Panc1 (cell line): ENCODE results near the gene R3HDM2. TPM values are rescaled to one million over a fixed set of nuclear protein-coding genes. Genes with fewer than 3 reads are reported as not detected.
"Not testable (repeated sequence)": the region's sequence is repeated elsewhere in the genome, so short reads cannot be mapped to it uniquely, and the experiment has no call there.

Source experiments
- ATAC-seq: fragments of 200-7000 bp; cut with Tn5 transposase; 2 replicates; pipeline ENCODE4 v1.9.1; 2020; ENCODE audit warnings: mild to moderate bottlenecking, moderate library complexity
- BruUV-seq: library from RNA; stranded (reverse); fragments of 400-500 nt; replicated peaks from 2 replicates; lab custom pipeline; 2021; lab: Mats Ljungman, UMichigan
- CTCF ChIA-PET: fragments of 300-600 bp; sonication (Branson Sonifier 250); formaldehyde crosslinking; loops from one replicate; lab custom pipeline; 2022; ENCODE audit warnings: antibody characterized with exemption; lab: Charles Lee
- POLR2A ChIA-PET: fragments of 300-600 bp; sonication (Branson Sonifier 250); formaldehyde crosslinking; loops from one replicate; lab custom pipeline; 2022; ENCODE audit warnings: antibody characterized with exemption; lab: Charles Lee
- DNase-seq: peaks from one replicate; pipeline ENCODE4 v3.0.0-alpha.2; 2010; ENCODE audit warnings: low read depth, low spot score
- H3K27ac ChIP-seq: 2 replicates; pipeline ENCODE4 v1.5.1; 2011; ENCODE audit warnings: mild to moderate bottlenecking, low read length, inconsistent platforms
- H3K27me3 ChIP-seq: fragments of 200-500 bp; sonication (Bioruptor generic); 2 replicates; pipeline ENCODE4 v1.6.0; 2014; ENCODE audit warnings: low read length, inconsistent platforms; ENCODE audit not compliant: control insufficient read depth, insufficient read depth
- H3K36me3 ChIP-seq: fragments of 200-500 bp; sonication (Bioruptor generic); 2 replicates; pipeline ENCODE4 v1.5.1; 2014; ENCODE audit warnings: inconsistent platforms, mild to moderate bottlenecking, low read length, moderate library complexity; ENCODE audit not compliant: control insufficient read depth, insufficient read depth
- H3K4me1 ChIP-seq: 2 replicates; pipeline ENCODE4 v1.5.1; 2011; ENCODE audit warnings: inconsistent platforms, mild to moderate bottlenecking, low read length, moderate library complexity; ENCODE audit not compliant: control insufficient read depth, insufficient read depth
- H3K4me3 ChIP-seq, 2 experiments: 2 replicates each; pipeline ENCODE4 v1.5.1; 2011 to 2012; ENCODE audit warnings: low read depth in 2 of 2, low read length in 2 of 2, mild to moderate bottlenecking in 2 of 2, inconsistent platforms in 1 of 2, moderate library complexity in 1 of 2
- H3K9me3 ChIP-seq: fragments of 200-500 bp; sonication (Bioruptor generic); 2 replicates; pipeline ENCODE4 v1.5.1; 2014; ENCODE audit warnings: low read depth, mild to moderate bottlenecking, inconsistent platforms, low read length, moderate library complexity; ENCODE audit not compliant: control insufficient read depth, insufficient read depth
- CTCF ChIP-seq: fragments of 450-650 bp; IDR thresholded peaks from 2 replicates; pipeline ENCODE4 v1.5.1; 2017; ENCODE audit warnings: mild to moderate bottlenecking
- POLR2AphosphoS5 ChIP-seq: IDR thresholded peaks from 2 replicates; pipeline ENCODE4 v1.6.1; 2012; ENCODE audit warnings: mild to moderate bottlenecking, low read depth, low read length, moderate library complexity
- SIN3A ChIP-seq: IDR thresholded peaks from 2 replicates; pipeline ENCODE4 v1.6.1; 2012; ENCODE audit warnings: low read depth, mild to moderate bottlenecking, low read length, moderate library complexity, borderline replicate concordance; ENCODE audit not compliant: insufficient read depth
- TCF7L2 ChIP-seq: IDR thresholded peaks from 2 replicates; pipeline ENCODE4 v1.6.1; 2011; ENCODE audit warnings: mild to moderate bottlenecking, low read depth, low read length, inconsistent platforms
- in situ Hi-C: cut with HindIII; loops from 2 replicates; pipeline ENCODE4 v1.10.0; 2016; ENCODE audit warnings: low sequenced_read_pairs, low pct_unique_long_range_greater_than_20kb
- intact Hi-C: fragments of 100-400 bp; cut with micrococcal nuclease; formaldehyde crosslinking; loops from one replicate; pipeline ENCODE4 v1.10.0; 2022; ENCODE audit not compliant: unreplicated experiment
- total RNA-seq: library from RNA; stranded (reverse); gene quantifications from one replicate; pipeline ENCODE4 v1.2.1, GENCODE V29; 2021; ENCODE audit not compliant: unreplicated experiment
- TF ChIP-seq, protein P1 (sequence below), 2 experiments: IDR thresholded peaks; 2 replicates each; pipeline ENCODE4 v1.6.1; 2011 to 2012; ENCODE audit warnings: low read depth in 2 of 2, control low read depth in 1 of 2, low read length in 1 of 2, mild to moderate bottlenecking in 1 of 2, moderate library complexity in 1 of 2; ENCODE audit not compliant: insufficient read depth in 1 of 2

The R3HDM2 gene
- total RNA-seq, 1 experiment from 2014 or later = 56.5 TPM

DNA sequence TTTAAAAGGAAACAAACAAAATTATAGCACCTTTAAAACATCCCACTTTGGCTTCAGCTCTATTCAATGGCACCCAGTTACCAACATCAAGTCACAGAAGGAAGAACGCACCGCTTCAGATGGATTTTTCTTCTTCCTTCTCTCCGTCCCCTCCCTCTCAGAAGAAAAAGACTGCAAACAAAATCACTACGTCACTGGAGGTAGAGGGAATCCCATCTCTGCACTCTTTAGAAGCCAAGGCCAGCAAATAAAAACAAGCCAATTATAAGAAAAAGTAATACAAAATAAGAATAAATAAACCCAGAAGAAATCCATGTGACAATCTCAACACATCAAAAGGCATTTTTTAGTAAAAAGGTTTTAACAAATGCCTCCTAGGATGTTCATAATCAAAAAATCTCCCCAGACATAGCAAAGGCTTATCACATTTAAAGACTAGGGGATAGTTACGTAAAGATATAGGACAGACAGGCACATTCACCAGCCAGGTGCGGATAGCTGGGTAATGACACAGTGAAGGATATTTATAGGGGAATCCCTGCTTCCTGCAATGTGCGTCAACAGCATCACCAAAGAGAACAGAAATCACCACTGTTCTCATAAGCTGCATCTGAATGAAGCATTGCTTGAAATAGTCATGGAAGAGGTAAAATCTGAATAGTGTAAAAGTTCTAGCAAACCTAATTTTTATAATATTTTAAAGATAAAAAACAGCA, 89.4 kb downstream of the R3HDM2 start:
- ATAC-seq (no peak), DNase-seq (no peak)
- Histone ChIP-seq H3K4me1 (0 out of 2 replicates have a peak, but pooled peaks cover 2% of the 10 kb centered on the region), H3K36me3 (no peaks in the 10 kb centered on the region), H3K4me3 (no peak overlapping the region), H3K27me3 (no peaks in the 10 kb centered on the region), H3K9me3 (no peaks in the 10 kb centered on the region), H3K27ac (no peak overlapping the region)
- POLR2A ChIA-PET = no interaction called here
- CTCF ChIA-PET = no interaction called here
- in situ Hi-C loops (no loop called here), intact Hi-C loops (no loop called here)
- no TSS peak for BruUV-seq
- no peak for TF ChIP-seq POLR2AphosphoS5
- TF ChIP-seq, protein P1, sequence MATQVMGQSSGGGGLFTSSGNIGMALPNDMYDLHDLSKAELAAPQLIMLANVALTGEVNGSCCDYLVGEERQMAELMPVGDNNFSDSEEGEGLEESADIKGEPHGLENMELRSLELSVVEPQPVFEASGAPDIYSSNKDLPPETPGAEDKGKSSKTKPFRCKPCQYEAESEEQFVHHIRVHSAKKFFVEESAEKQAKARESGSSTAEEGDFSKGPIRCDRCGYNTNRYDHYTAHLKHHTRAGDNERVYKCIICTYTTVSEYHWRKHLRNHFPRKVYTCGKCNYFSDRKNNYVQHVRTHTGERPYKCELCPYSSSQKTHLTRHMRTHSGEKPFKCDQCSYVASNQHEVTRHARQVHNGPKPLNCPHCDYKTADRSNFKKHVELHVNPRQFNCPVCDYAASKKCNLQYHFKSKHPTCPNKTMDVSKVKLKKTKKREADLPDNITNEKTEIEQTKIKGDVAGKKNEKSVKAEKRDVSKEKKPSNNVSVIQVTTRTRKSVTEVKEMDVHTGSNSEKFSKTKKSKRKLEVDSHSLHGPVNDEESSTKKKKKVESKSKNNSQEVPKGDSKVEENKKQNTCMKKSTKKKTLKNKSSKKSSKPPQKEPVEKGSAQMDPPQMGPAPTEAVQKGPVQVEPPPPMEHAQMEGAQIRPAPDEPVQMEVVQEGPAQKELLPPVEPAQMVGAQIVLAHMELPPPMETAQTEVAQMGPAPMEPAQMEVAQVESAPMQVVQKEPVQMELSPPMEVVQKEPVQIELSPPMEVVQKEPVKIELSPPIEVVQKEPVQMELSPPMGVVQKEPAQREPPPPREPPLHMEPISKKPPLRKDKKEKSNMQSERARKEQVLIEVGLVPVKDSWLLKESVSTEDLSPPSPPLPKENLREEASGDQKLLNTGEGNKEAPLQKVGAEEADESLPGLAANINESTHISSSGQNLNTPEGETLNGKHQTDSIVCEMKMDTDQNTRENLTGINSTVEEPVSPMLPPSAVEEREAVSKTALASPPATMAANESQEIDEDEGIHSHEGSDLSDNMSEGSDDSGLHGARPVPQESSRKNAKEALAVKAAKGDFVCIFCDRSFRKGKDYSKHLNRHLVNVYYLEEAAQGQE (IDR thresholded peaks at IDR 0.05; ENCODE audit: insufficient read depth in 1 of 2, low read depth in 2 of 2, low read length in 1 of 2) = no peak

DNA sequence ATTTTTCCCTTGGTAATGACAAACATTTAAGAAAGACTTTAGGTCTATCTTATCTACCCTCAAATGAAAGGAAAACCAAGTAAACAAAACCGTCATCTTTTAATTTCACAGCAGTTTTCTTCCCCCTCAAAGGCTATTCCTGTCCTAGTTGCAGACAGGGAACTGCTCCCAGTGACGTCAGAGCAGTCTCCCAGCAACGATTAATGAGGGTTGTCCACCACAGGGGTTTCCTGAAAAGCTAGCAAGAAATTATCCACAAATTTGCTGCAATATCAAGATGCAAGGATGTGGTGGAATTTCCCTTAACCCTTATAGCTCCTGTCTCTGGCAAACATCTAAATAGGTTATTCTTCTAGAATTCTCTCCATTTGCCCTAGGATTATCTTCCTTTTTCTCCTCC, 90.7 kb downstream of the R3HDM2 start:
- TF ChIP-seq POLR2AphosphoS5 (no peak), SIN3A (no peak), TCF7L2 (no peak), CTCF (no peak)
- TF ChIP-seq, protein P1 (IDR thresholded peaks at IDR 0.05; ENCODE audit: insufficient read depth in 1 of 2, low read depth in 2 of 2, low read length in 1 of 2) = no peak
- no peak overlapping the region for H3K4me3 ChIP-seq
- intact Hi-C loops = no loop called here
- H3K36me3 ChIP-seq = no peaks in the 10 kb centered on the region
- ChIA-PET POLR2A (no interaction called here), CTCF (interaction anchor here (0.6 kb wide), 1 partner anchor 1037 kb away, joined by 4 read pairs; no protein-coding TSS in a partner anchor)
- TSS peak; percentile 38 for BruUV-seq
- ATAC-seq (no peak), DNase-seq (no peak)
- no peak overlapping the region for H3K27ac ChIP-seq
- in situ Hi-C loops = no loop called here
- no peaks in the 10 kb centered on the region for H3K9me3 ChIP-seq
- H3K4me1 ChIP-seq = 0 out of 2 replicates have a peak, but pooled peaks cover 2% of the 10 kb centered on the region
- H3K27me3 ChIP-seq = no peaks in the 10 kb centered on the region

GRCh38 chr12:57336299-57336698, 94.5 kb downstream of the R3HDM2 start:
- intact Hi-C loops, BruUV-seq, H3K4me1 ChIP-seq, H3K4me3 ChIP-seq, H3K27ac ChIP-seq, CTCF ChIA-PET, DNase-seq, H3K9me3 ChIP-seq, ATAC-seq, H3K36me3 ChIP-seq, POLR2A ChIA-PET, H3K27me3 ChIP-seq, in situ Hi-C loops: not testable (repeated sequence)
